ENCODE data around the gene HYDIN. TPM values are rescaled to one million over a fixed set of nuclear protein-coding genes. Genes with fewer than 3 reads are reported as not detected.
"Not testable (repeated sequence)": the region's sequence is repeated elsewhere in the genome, so short reads cannot be mapped to it uniquely, and the experiment has no call there.

Gene HYDIN
- polyA plus RNA-seq, 3 donors: 11.5 to 19.6 (median 18.6) TPM

DNA sequence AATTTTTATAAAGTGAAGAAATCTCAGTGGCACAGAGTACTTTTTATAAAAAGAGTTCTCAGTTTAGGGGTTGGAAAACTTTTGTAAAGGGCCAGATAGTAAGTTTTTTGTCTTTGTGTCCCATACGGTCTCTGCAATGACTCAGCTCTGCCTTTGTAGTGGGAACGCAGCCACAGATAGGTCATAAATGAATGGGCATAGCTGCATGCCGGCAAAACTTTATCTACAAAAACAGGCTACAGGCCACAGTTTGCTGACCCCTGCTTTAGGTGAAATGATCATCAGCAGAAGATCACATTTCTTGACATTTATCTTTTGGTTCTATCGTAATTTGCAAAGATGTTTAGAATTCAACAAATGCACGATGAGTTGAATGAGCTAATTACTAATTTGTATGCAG lies 365.8 kb downstream of the HYDIN start:
- DNase-seq: not testable (repeated sequence)

DNA sequence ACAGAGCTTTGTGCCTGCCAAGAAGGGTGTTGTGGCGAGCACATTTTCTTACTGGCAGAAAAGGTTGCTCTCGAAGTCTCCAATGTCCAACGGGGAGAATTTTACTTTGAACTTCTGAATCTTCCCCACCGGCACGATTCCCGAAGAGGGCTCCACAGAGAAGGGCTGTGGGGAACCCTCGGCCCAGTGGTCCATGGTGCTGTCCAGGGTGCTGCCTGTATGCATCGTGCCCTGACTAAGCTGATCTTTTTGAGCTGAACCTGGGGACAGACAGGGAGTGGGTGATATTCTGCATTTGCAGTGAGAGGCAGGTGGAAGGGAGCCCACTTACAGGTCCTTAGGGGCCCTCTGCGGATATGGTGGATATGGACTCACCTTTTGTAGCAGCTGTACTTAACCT lies 368.5 kb downstream of the HYDIN start:
- peak; percentile 1 for DNase-seq

DNA sequence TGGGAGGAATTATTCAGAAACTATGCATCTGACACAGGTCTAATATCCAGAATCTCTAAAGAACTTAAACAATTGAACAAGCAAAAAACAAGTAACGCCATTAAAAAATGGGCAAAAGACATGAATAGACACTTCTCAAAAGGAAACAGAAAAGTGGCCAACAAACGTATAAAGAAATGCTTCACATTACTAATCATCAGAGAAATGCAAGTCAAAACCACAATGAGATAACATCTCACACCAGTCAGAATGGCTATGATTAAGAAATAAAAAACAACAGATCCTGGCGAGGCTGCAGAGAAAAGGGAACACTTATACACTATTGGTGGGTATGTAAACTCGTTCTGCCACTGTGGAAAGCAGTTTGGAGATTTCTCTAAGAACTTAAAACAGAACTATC lies 379.2 kb downstream of the HYDIN start:
- DNase-seq: not testable (repeated sequence)

DNA sequence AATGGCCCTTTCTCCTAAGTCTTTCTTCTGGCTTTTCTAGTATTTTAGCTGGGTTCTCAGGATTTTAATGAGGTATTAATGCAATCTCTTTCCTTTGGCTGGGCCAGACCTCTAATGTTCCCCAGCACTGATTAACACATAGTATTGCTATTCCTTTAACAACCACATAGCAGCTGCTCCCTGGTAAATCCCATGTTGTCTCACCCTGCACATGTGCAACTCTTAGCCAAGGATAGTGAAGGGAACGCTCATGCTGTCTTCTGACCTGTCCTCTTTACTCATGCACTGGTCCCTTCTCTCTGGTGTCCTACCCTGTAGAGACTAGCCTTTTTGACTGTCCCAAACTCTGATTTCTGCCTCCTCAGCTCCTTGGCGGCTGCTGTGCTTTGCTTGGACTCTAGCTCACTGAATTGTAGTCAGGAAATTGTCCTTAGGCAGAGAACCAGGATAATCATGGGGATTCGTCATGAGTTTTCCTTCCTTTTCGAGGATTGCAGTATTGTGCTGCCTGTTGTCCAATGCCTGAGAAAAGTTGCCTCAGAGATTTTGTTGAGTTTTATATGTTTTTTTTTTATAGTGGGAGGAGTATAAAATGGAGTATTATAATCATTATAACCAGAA lies 406.9 kb downstream of the HYDIN start:
- DNase-seq: not testable (repeated sequence)

DNA sequence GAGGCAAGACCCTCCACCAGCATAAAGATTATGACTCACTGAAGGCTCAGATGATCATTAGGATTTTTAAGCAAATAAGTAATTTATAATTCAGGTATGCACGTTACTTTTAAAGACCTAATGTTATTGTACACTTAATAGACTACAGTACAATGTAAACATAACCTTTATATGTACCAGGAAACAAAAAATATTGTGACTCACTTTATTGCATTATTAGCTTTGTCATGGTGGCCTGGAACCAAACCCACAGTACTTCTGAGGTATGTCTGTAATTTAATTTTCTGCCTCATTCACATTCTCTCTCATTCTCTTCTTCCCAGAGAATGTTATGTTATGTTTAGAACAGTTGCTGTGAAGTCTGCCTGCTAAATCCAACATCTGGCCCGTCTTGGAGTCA lies 407.8 kb downstream of the HYDIN start:
- not testable (repeated sequence) for DNase-seq

DNA sequence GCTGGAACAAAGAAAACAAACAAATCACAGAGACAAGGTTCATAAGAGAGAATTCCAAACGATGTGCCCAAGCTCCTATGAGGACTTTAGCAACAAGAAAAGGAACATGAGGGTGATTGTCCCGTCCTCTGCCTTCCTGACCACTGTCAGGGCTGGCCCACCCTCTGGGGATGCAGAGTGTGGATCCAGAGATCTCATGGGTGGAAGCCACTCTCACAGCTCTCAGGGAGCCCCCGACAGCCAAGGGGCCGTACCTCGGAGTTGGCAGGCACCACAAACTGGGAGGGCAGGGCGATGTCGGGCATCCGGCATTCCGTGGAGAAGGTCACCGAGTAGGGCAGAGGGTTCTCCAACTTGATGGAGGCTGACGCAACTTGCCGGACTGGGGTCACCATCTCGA lies 412.4 kb downstream of the HYDIN start:
- DNase-seq: not testable (repeated sequence)

DNA sequence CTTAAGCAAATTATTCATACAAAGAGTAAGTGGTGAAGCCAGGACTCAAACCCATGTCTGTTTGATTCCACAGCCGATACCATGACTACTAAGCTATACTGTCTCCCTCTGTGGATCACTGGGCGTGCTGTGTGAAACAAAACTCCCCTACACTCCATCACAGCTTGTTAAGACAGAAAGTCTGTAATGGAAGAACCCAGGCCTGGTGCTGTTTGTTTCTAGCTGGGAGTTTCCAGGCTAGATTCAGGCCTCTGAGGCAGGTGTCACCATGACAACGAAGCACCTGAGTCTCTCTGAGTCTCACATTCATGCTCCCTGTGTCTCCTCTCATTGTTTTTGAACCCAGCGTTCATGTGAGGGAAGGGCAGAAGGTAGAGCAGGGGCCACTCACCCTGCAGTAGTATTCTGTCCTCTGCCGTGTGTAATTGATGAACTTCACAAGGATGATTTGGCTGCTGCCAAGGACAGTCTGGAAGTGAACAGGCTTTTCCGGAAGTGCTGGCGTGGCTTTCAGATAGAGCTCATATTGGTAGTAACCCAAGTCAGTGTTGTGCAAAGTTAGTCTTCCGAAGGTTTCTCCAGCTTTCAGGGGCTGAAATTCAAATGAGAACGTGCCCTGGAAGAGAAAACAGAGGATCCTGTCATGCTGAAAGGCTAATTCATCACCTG lies 421.0 kb downstream of the HYDIN start:
- no peak for DNase-seq

DNA sequence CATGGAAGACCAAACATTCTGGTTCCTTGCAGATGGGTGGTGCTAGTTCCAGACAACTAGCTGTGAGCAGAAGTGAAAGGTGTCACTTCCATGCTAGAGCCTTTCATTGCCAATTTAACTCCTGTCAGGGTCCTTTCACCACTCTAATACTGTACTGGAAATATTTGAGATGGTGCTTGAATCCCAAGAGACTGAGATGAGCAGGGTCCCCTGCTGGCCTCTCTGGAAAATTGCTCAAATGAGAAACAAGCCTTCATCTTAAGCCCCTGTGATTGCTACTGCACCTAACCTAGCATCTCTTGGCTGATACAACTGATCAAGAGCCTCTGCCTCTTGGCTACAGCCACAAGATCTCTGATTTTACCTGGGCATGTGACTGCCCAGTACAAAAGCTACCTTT lies 422.2 kb downstream of the HYDIN start:
- DNase-seq: no peak

DNA sequence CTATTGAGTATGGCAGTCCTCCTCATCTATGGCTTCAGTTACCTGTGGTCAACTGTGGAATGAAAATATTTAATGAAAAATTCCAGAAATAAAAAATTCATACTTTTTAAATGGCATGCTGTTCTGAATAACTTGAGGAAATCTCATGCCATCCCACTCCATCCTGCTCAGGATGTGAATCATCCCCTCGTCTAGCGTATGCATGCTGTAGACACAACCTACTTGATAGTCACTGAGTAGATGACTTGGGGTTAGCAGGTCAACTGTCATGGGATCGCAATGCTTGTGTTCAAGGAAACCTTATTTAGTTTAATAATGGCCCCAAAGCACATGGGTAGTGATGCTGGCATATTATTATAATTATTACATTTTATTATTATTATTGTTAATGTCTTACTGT lies 424.7 kb downstream of the HYDIN start:
- no peak for DNase-seq

DNA sequence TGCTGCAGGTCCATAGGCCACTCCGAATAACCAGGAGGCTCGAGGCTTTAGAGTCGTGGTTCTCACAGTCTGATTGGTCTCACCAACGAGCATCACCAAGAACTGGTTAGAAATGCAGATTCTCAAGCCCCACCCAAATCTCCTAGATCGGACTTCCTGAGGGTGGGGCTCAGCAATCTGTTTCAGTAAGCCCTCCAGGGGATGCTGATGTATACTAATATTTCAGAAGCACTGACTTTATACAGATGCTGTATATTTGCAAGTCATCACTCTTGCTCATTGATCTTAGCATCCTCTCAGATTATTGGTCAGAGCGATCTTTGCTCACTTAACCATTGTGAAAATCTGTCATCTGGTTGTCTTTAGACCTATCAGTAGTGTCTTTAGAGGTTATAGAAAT lies 425.1 kb downstream of the HYDIN start:
- no peak for DNase-seq

DNA sequence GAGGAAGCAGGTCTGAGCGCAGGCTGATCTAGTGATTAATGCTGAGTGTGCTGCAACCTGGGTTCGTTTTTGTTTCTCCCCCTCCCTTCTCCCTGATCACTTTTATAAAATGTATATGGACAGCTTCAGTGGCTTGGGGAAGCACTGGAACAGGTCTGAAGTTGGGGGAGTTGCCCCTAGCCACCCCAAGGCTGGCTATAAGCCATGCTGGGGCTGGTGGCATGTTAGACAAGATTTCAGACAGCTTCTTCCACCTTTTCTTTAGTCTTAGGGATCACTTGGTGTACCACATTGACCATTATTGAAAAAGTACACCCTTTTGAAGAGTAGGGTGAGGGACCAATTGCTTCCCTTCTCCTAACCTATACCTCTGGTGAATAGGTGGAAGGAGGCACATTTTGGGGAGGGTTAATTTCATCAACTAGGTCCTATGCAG lies 425.8 kb downstream of the HYDIN start:
- no peak for DNase-seq

DNA sequence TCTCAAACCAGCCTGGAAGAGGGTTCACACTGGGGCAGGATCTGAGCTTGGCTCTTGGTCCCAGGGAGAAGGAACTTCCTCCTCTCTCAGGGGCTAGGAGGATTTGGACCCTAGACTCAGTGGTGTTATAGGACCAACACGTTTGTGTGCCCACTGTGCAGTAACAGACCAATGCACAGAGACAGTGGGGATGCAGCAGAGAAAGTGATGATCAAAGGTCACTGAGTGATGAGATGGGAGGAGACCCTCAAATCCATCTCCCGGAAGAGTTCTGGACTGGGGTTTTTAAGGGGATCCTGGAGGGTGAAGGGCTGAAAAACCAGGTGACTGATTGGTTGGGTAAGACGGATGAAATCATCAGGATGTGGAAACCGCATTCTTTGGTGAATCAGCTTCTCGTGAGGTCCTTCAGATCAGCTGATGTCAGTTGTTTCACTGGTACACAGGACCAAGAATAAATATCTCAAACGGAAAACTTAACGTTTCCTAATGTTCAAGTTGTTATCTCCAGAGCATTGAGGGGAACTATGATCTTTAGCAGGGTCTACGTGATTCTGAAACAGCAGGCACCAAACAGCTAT lies 426.3 kb downstream of the HYDIN start:
- no peak for DNase-seq

DNA sequence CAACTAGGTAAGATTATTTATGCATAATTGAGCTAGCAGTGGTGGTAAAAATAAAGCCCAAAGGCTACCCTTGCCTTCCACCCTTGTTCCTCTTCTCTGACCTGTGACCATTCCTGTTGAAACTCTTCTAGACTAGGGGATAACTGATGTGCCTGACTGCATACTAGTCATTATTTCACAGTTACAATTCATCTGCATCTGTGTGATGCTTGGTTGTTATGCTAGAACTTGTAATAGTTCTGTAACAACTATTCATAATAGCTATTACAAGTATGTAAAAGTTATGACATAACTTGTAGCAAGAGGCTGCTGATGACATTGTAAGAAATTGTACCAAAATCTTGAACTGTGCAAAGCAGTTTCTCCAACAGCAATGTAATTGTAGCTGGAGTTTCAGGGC lies 427.2 kb downstream of the HYDIN start:
- DNase-seq: no peak

DNA sequence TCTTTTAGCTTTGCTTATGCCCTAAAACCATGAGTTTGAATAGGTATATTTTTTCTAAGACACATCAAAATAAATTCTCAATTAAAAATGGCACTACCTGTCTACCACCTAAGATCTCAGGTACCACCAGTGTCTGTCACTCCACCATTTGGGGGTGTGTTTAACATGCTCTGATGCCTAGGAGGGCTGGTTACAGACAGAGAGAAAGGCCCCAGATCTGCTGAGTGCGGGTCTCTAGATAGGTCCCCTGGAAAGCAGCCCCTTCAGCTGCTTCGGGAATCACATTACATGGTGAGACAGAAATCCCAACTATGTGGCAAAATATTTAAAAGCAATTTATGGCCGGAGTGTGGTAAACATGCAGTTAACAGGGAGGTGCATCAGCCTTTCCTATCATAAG lies 428.9 kb downstream of the HYDIN start:
- no peak for DNase-seq

DNA sequence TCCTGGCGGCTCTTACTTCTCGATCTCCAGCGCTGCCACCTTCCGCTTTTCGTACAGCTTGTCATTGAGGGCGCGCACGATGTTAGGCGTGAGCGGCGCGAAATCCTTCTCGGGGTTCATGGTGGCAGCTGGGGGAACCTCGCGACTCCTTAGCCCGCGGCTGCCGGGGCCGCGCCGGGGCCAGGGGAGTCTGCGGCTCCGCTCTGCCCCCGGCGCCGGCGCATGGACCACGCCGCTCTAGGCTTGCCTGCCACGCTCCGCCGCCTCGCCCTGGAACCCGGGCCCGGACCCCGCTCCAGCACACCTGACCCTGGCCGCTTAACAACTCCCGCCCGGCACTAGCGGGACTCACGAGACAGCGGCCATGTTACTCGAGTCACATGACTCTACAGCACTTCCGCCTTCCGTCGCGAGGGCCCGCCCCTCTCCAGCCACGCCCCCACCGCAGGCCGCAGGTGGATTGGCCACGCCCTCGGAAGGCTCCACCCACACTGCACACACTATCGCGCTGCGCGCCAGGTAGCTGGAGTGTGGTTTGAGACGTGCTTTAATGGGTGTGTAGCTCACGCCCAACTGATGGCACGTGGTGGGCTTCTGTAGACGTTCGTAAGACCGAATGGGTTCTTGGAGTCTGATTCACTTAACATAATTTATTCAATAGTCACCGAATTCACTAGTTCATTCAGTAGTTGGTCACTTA lies 429.6 kb downstream of the HYDIN start, which contains the start of gene VAC14:
TSS of gene VAC14 (minus strand) at position 378 of the 700 bp plus-strand sequence. CDS start at position 120, 258 bp downstream.
- peak; percentile 89 for DNase-seq

DNA sequence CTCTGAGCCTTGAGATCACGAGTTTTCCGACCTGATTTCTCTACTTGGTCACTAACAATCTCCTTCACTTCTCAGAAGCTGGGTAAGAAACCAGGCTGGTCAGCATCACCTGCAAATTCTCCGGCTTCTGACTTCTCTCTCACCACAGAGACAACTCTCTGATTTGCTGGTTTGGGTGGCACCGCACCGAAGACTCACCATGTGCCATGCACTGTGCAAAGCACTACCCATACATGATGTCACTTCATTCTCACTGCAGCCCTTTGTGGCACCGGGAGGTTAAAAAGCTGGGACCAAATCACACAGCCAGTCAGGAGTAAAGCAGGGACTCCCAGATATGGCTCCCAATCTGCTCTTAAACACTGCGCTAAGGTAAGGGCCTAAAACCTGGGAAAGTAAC lies 430.2 kb downstream of the HYDIN start:
- no peak for DNase-seq

DNA sequence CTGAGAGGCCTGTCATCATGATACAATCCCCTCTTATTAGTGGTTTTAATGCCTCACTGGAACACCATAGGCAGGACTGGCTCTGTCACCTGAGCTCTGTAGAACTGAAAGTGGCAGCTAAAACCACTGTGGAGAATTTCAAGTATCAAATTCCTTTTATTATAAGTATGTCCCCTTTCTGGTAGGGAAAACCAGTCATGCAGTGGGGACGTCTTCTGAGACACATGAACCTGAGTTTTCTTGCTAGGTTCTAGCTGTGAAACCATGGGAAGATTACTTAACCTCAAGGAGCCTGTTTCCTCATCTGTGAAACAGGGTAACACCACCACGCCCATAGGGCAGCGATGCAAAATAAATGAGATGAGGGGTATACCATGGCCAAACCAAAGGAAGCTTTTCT lies 434.2 kb downstream of the HYDIN start:
- DNase-seq: no peak

DNA sequence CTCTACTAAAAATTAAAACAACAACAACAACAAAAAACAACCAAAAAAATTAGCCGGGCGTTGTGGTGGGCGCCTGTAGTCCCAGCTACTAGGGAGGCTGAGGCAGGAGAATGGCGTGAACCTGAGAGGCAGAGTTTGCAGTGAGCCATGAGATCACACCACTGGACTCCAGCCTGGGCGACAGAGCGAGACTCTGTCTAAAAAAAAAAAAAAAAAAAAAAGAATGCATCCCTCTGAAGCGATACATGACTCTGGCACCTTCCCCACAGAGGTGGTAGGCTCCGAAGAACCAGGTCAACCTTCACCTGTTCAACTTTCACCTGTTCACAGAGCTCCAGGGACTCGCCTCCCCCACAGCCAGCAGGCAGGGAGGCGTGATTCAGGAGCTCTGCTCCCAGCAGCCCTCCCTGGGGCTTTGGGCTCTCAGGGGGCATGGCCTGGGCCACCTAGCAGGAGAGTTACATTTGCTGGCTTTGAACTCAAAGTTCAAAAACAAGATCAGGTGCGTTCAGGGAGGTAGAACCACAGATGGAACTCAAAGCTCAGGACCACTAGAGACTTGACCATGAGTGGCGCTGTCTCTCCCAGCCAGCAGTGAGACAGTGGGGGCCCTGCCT lies 435.1 kb downstream of the HYDIN start:
- no peak for DNase-seq

DNA sequence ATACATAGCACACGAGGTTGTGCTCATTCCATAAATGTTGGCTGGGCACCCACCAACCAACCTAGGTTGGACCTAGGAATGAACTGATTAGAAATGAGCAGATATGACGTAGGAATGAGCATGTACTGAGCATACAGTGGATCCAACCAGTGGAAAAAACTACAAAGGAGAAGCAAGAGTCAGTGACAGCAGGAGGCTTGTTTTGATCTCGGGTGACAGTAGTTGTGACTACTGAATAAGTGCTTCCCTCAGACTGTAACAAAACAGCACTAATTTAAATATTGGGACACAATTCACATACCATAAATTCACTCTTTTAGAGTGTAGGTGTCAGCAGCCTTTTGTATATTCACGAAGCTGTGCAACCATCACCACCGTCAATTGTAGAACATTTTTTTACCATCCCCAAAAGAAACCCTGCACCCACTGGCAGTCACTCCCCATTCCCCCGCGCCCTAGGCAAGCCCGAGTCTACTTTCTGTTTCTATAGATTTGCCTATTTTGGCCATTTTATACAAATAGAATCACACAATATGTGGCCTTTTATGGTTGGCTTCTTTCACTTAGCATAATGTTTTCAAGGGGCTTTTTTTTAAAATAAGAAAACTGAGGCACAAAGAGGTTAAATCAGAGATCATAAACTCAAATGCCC lies 436.5 kb downstream of the HYDIN start:
- no peak for DNase-seq

DNA sequence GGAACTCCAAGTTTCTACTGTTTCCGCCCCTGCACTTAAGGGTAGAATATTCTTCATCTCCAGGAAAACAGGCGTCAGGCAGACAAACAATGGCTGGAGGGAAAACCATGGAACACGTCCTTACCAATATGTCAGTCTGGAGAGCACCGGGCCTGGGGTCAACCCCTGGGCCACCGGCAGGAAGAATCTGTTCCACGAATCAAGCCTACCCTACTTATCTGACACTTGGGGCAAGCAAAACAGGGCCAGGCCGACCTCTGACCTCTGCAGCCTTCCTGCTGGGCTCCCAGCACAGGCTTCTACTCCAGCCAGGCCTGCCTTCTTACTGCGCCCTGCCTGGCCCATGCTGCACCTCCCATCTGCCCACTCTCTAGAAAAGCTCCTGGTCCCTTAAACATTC lies 439.7 kb downstream of the HYDIN start:
- DNase-seq: no peak

DNA sequence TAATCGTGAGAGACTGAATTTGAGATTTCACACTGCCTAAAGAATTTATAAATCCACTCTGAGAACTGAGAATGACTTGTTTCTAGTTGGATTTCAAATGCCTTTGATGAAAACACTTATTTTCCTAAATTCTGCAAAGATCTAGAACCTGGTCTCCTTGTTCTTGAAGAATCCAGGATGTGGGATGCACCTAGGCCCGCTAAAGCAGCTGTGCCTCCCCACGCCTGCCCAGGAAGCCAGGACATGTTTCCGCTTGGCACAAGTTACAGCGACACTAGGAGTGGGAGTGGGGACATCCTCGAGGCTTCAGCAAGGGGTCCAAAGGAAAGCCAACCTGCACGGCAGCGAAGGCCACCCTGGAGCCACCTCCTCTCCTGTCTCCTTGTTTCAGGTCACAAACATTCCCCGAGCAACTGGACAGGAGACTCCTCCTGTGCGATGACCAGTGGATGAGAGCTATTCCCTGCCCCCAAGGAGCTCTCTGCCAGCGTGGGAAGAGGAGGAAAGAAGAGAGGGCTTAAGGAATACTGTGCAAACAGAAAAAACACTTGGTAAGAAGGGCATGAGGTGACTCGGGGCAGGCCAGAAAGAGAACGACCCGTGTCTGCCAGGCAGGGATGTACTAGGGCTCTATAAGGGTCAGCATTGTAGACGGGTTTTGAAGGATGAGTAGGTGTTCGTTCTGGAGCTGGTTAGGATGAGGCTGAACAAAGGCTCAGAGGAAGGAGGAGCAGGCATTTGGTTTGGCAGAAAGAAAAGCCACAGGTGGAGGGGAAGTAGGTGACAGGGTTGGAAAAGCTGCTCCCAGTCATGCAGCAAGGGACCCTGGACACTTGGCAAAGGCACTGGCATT lies 440.7 kb downstream of the HYDIN start:
- no peak for DNase-seq
